Tibial nerve (tissue), 4 donors: Measurements from ENCODE around the gene PIP5K1B.

Experiments
- CTCF ChIP-seq, 5 experiments: fragments of 200-600 bp in 3 of 5; fragments of 450-650 bp in 2 of 5; sonication (generic) in 3 of 5; IDR thresholded peaks; one replicate each; pipeline ENCODE4 v1.5.1; 2016 to 2019; ENCODE audit warnings: antibody characterized with exemption in 5 of 5, mild to moderate bottlenecking in 3 of 5, moderate library complexity in 2 of 5
- EP300 ChIP-seq, 2 donors: sonication (generic); formaldehyde crosslinking; IDR thresholded peaks; one replicate each; pipeline ENCODE4 v1.6.1; 2017; ENCODE audit warnings: antibody characterized with exemption in 2 of 2, mild to moderate bottlenecking in 1 of 2

DNA sequence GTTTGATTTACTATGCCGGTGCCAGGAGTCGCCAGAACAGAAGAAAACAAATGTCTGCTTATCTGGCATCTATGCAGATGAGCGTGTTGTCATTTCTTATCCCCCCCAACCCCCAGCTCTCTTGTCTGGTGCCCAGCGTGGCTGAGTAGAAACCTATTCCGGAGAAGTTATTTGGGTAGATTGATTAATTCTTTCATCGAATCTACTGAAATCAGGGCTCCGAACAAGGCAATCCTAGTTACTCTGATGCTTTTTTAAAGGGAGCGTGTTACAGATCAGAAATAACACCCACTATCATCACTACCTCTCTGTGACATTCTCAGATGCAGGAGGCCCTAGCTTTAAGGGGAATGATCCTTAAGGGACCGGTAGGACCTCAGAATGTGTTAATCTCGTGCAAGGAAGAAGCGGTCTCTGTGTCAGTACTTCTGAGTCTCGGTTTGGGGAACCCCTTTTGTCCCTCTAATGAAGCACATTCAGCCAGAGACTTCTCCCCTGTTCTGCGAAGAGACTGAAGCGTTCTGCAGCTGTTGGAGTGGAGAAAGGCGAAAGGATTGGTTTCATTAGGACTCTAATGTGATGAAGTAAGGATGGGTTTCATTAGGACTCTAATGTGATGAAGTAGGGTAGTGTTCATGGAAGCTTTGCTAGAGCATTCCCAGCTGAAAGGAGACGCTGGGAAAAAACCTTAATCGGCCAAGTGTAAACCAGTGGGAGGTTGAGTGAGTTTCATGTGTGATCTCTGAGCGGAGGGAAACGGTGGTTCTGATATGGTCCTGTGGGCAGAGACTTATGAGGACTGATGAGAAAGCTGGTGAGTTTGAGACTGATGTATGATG is 1.5 kb downstream of the PIP5K1B start:
- TF ChIP-seq CTCF (IDR thresholded peaks at IDR 0.05) (no peak), EP300 (IDR thresholded peaks at IDR 0.05) (no peak)
